HG02852 (cell line): ENCODE results near the gene CHD1L.
"Not testable (repeated sequence)": the region's sequence is repeated elsewhere in the genome, so short reads cannot be mapped to it uniquely, and the experiment has no call there.

ENCODE experiments used
- ATAC-seq: cut with Tn5 transposase; IDR thresholded peaks from one replicate; pipeline ENCODE4 v1.9.1; 2021; ENCODE audit warnings: mild to moderate bottlenecking, moderate library complexity; ENCODE audit not compliant: unreplicated experiment

The CHD1L gene

GRCh38 chr1:147231032-147231431 lies 11.5 kb upstream of the CHD1L start:
- ATAC-seq = not testable (repeated sequence)

- ATAC-seq = not testable (repeated sequence)
Observed at GRCh38 chr1:147233903-147234302, 8.6 kb upstream of the CHD1L start.

- ATAC-seq = no peak
Observed at GRCh38 chr1:147235822-147236221, 6.7 kb upstream of the CHD1L start.

DNA sequence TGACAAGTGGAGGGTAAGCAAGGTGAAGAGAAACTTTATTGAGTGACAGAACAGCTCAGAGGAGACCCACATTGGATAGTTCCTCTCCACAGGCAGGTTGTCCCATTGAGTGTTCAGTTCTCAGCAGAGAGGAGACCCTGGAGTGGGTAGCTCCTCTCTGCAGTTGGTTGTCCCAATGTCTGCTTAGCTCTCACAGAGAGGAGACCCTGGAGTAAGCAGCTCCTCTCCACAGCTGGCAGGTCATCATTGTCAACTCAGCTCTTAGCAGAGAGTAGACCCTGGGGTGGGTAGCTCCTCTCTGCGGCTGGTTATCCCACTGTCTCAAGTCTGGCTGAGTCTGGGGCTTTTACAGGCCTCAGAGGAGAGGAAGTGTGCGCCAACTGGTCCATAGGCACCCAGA lies 6.0 kb upstream of the CHD1L start:
- no peak for ATAC-seq

DNA sequence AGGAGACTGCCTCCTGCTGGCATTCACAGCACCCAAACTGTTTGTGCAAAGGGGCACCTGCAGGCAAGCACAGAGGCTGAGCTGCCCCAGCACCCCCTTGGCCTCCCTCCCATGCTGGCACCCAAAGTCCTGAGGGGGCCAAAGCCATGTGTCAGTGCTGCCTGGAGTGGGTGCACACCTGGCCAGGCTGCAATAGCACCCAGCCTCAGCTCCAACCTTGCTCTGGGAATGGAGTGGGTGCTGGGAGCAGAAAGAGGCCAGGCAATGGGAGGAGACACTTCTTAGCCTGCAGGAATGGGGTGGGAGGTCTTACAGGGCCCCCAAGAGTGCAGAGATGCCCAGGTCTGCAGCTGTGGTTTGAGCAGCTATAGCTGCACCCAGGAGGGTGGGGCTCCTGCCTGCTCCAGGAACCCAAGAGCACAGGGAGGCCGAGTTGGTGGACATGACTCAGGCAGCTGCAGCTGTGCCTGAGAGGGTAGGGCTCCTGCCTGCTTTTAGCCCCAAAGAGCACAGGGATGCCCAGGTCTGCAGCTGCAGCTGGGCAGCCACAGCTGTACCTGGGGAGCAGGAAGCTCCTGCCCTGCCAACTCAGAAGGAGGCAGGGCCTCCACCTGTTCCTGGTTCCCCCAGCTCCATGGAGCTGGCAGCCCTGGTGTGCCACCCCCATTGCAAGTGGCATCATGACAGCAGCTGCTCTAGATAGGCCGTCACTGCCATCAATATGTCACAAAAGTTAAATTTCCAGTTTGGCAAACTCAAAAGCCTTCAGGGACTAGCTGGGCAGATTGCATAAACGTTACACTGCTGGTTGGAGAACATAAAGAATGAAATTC lies 5.3 kb upstream of the CHD1L start:
- no peak for ATAC-seq

- ATAC-seq = no peak
Observed at GRCh38 chr1:147238053-147238902, 4.2 kb upstream of the CHD1L start.

- no peak for ATAC-seq
Observed at GRCh38 chr1:147238925-147239820, 3.3 kb upstream of the CHD1L start.

- ATAC-seq = not testable (repeated sequence)
Observed at GRCh38 chr1:147240131-147240721, 2.3 kb upstream of the CHD1L start.

- no peak for ATAC-seq
Observed at GRCh38 chr1:147241934-147242448, 493 bp upstream of the CHD1L start.

DNA sequence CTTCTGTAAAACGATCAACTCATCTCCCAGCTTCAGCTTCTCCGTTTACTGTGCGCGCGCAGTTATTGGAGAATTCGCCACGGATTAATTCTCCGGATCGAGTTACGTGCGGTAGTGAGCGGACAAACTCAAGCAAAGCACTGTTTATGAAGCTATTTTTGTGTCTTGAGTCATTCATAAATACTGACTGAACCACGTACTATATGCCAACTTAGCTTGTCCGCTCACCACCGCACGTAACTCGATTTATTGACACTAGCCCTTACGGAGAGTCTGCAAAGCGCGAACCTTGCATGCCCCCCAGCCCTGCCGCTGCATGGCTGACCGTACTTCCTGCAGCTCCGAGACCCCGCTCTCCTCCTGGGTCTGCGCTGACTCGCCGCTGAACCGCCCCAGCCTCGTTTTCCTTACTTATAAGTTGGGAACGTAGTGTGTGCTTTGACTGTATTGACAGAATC lies 773 bp downstream of the CHD1L start:
- peak; percentile 16 for ATAC-seq

DNA sequence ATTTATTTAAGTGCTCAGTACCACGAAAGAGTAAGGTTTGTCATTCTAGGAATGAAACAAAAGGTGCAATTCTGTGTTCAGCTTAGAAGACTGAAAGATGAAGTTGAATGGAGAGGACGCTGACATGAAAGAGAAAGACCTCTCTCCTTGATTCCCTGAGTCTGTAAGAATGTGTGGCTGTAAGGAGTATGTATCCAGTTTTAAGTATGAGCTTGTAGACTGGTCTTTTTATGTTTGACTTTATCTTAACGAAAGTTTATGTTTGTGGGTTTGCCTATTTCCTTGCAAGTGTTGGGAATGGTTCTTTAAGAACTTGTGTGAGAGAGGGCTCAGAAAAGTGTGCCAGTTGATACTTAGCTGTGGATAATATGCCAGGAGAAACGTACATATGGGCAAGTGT lies 1.4 kb downstream of the CHD1L start:
- ATAC-seq = no peak

- no peak for ATAC-seq
Observed at GRCh38 chr1:147245129-147245528, 2.6 kb downstream of the CHD1L start.

- no peak for ATAC-seq
Observed at GRCh38 chr1:147245586-147246021, 3.1 kb downstream of the CHD1L start.

DNA sequence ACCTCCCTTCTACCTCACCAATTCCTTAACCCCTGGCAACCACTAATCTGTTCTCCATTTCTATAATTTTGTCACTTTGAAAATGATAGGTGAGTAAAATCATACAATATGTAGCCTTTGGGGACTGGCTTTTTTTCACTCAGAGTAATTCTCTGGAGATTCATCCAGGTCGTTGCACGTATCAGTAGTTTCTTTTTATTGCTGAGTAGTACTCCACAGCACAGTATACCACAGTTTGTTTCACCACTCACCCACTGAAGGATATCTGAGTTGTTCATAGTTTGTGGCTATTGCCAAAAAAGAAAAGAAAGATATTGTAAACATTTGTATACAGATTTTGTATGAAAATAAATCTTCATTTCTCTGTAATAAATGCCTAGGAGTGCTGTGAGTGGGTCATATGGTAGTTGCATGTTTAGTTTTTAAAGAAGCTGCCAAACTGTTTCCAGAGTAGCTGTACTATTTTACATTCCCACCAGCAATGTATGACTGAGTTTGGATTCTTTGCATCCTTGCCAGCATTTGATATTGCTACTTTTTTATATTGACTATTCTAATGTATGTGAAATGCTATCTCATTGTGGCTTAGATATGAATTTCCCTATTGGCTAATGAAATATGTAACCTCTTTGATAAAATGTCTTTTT lies 3.7 kb downstream of the CHD1L start:
- no peak for ATAC-seq

DNA sequence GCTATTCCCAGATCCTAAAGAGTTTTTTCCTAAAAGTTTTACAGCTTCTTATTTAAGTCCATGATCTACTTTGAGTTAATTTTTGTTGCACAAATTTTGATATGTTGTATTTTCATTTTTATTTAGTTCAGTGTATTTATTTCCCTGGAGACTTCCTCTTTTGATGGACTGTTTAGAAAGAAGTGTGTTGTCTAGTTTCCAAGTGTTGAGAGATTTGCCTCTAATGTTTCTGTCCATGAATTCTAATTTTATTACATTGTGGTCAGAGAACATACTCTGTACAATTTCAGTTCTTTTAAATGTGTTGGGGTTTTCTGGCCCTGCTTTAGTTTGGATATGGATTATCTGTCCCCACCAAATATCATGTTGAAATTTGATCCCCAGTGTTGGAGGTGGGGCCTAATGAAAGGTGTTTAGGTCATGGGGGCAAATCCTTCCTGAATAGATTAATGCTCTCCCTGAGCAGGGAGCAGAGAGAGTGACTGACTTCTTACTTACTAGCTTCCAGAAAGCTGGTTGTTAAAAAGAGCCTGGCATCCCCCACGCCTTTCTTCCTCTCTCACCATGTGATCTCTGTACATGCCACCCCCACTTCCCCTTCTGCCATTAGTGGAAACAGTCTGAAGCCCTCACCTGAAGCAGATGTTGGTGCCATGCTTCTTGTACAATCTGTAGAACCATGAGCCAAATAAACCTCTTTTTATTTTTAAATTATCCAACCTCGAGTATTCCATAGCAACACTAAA lies 4.6 kb downstream of the CHD1L start:
- ATAC-seq = no peak

DNA sequence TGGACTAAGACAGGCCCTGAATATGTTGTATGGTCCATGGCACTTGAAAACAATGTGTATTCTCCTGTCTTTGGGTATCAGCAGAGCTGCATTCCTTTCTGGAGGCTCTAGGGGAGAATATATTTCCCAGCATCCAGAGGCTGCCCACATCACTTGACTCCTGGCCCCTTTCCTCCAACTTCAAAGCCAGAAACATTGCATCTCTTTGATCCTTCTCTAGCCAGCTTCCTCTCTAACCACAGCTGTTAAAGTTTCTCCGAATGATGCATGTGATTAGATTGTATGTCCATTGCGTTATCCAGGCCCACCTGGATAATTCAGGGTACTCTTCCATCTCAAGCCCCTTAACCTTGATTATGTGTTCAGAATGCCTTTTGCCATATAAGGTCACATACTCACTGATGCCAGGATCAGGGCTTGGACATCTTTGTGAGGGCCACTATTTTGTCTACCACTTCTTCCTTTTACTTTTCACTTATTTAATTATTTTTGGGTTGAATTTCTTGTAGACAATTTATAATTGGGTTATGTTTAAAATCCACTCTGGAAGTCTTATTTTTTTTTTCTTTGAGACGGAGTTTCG lies 5.3 kb downstream of the CHD1L start:
- no peak for ATAC-seq

DNA sequence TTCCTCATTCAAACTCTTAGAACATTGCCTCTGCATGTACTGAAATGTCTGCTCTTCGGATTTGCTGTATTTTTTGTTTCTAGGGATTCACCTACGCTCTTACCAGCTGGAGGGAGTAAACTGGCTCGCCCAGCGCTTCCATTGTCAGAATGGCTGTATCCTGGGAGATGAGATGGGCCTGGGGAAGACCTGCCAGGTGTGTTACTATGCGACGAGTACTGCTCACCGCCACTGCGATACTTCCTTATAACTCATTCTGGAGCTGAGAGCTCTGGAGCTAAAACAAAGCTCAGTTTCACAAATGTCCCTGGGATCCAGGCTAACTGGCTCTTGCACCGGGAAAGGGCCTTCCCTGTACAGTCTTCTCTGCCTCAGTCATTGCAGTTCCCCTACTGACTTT lies 10.1 kb downstream of the CHD1L start:
- ATAC-seq = no peak

GRCh38 chr1:147260956-147261355 lies 18.5 kb downstream of the CHD1L start:
- no peak for ATAC-seq
